ENCODE results near the gene CFAP97D1.

The CFAP97D1 gene

DNA sequence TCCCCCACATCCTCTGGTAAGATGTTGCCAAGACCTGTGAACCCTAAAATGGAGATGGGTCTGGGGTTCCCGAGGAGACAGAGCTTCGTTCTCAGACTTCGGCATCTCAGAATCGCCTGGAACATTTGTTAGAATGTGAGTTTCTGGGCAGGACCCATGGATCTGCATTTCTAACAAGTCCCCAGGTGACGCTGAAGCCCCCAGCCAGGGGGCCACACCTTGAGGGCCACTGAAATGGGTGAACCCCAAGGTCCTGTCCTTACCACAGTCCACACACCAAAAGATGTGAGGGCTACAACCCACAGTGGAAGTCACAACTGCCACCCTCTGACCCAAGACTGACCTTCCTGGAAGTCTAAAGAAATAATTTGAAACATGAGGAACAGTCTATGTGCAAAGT, 38.7 kb downstream of the CFAP97D1 start:
- H3K4me3 ChIP-seq (ENCODE audit: low read depth, low read length), result no peak overlapping the region
- no peak for DNase-seq (ENCODE audit: low read depth)
- TF ChIP-seq CTCF (IDR thresholded peaks at IDR 0.05; ENCODE audit: low read depth, low read length, missing control alignments), result no peak
- in situ Hi-C loops (cut with HindIII; ENCODE audit: low sequenced_read_pairs), result no loop called here

DNA sequence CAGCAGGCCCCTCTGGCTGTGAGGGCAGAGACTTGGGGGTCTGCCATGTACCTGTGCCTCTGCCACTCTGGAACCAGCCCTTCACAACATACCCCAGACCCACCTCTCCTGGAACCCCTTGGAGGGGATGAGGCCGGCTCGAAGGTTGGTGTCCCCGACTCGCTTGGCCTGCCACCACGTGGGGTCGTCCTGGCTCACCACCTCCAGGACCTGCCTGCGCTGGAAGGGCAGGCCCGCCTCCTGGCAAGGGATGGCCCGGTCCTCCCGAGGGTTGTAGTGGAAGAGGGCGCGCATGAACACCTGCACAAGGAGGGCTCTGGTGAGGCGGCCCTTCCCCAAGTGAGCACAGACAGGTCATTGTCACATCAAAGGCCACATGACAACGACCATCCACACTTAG, 40.5 kb downstream of the CFAP97D1 start:
- H3K4me3 ChIP-seq (ENCODE audit: low read depth, low read length), result no peak overlapping the region
- in situ Hi-C loops (cut with HindIII; ENCODE audit: low sequenced_read_pairs), result no loop called here
- no peak for TF ChIP-seq CTCF (IDR thresholded peaks at IDR 0.05; ENCODE audit: low read depth, low read length, missing control alignments)
- DNase-seq (ENCODE audit: low read depth), result no peak

DNA sequence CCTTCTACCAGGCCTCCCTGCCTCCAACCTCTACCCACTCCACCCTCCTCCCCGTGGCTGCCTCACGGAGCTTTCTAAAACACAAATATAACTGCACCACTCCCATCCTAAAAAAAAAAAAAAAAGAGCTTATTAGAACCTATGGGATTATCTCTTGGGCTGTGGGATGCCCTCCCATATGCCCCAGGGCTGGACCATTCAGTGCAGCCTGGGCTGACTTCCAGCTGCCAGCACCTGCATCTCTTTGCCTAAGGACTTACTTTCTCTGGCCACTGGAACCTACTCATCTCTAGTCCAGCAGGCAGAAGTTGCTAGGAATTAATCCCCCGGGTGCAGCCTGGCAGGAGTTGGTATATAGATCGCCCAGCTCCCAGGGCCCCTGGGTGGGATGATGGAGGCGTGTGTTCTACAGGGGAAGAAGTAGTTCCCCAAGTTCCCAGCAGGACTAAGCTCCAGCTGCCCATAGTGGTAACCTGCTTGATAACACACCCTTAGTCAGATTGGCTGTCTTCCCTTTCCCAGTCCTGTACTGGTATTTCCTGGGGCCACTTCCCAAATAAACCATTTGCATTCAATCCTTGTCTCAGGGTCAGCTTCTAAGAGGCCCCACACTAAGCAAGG, 42.4 kb downstream of the CFAP97D1 start:
- no peak overlapping the region for H3K4me3 ChIP-seq (ENCODE audit: low read depth, low read length)
- in situ Hi-C loops (cut with HindIII; ENCODE audit: low sequenced_read_pairs), result no loop called here
- no peak for DNase-seq (ENCODE audit: low read depth)
- TF ChIP-seq CTCF (IDR thresholded peaks at IDR 0.05; ENCODE audit: low read depth, low read length, missing control alignments), result no peak

DNA sequence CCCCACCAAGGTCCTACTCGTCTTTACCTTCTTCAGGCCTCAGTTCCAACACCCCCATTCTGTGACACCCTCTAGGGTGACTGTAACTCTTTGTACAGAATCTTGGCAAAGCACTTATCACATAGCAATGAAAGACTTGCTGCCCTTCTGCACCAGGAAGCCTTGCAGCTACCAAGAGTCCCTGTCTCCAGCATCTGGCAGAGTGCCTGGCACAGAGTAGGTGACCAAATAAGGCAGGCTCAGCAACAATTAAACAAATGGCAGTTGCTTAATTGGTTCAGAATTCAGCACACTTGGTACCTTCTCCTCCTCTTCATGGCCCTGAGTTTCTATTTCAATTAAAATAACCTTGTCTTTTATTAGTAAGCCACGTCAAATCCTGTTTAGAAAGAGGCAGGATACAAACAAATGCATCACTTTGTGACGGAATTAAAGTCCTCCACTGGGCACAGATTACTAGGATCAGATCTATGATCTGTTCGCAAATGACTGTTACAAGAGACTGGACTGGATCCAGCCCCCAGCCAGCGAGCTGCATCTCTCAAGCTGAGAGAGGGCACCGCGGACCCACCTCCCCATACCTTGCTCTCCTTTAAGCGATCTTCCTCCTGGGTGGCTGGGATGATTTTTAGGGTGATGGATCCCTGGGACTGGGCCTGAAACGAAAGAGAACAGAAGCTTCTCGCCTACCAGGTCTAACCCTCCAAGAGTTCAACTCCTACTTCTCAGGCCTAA, 43.3 kb downstream of the CFAP97D1 start:
- DNase-seq (ENCODE audit: low read depth), result no peak
- in situ Hi-C loops (cut with HindIII; ENCODE audit: low sequenced_read_pairs), result no loop called here
- H3K4me3 ChIP-seq (ENCODE audit: low read depth, low read length), result no peak overlapping the region
- TF ChIP-seq CTCF (IDR thresholded peaks at IDR 0.05; ENCODE audit: low read depth, low read length, missing control alignments), result no peak

GRCh38 chr17:43825567-43825966, 45.3 kb downstream of the CFAP97D1 start:
- no peak overlapping the region for H3K4me3 ChIP-seq (ENCODE audit: low read depth, low read length)
- TF ChIP-seq CTCF (IDR thresholded peaks at IDR 0.05; ENCODE audit: low read depth, low read length, missing control alignments), result no peak
- DNase-seq (ENCODE audit: low read depth), result no peak
- in situ Hi-C loops (cut with HindIII; ENCODE audit: low sequenced_read_pairs), result no loop called here

DNA sequence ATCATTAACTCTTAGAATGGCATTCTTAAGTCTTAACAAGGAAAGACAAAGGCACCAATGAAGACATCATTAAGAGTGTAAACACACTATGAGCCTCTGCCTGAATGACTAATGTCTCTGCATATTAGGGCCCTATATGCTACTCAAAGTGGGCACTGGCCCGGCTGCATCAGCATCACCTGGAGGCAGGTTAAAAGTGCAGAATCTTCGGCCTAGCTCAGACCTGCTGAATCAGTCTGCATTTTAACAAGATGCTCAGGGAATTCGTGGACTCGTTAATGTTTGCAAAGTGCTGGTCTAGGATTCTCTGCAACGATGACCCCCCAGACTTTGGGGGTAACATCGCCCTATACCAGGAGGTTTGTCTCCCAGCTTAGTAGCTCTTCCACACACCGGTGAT, 46.0 kb downstream of the CFAP97D1 start:
- DNase-seq (ENCODE audit: low read depth), result no peak
- in situ Hi-C loops (cut with HindIII; ENCODE audit: low sequenced_read_pairs), result no loop called here
- no peak for TF ChIP-seq CTCF (IDR thresholded peaks at IDR 0.05; ENCODE audit: low read depth, low read length, missing control alignments)
- H3K4me3 ChIP-seq (ENCODE audit: low read depth, low read length), result no peak overlapping the region
